Pancreas (tissue), 10 donors: ENCODE data around the gene OR11A1. TPM values are rescaled to one million over a fixed set of nuclear protein-coding genes. Genes with fewer than 3 reads are reported as not detected.

Source experiments
- ATAC-seq, 4 donors: fragments of 200-7000 bp; cut with Tn5 transposase; one replicate each; pipeline versions ENCODE4 v1.8.0 to v1.9.1; 2020; ENCODE audit warnings: mild to moderate bottlenecking in 4 of 4, moderate library complexity in 4 of 4
- DNase-seq, 6 donors: peaks; one replicate each; pipeline ENCODE4 v3.0.0-alpha.2; 2020
- FAIRE-seq: peaks from 2 replicates; lab custom pipeline; 2012; peaks lifted over from hg19 to GRCh38; lab: Jason Lieb, UNC
- H3K27ac ChIP-seq, 4 donors: fragments of 200-600 bp; sonication (generic); 1 replicate in 3 of 4; 2 replicates in 1 of 4; pipeline versions ENCODE4 v1.5.0 to v1.8.0; 2020
- H3K27me3 ChIP-seq, 4 donors: fragments of 200-600 bp; one replicate each; pipeline ENCODE4 v1.8.0; 2021
- H3K36me3 ChIP-seq, 3 donors: fragments of 200-600 bp; sonication (generic) in 1 of 3; one replicate each; pipeline versions ENCODE4 v1.5.0 to v1.8.0; 2020 to 2021
- H3K4me1 ChIP-seq, 3 donors: fragments of 200-600 bp; one replicate each; pipeline ENCODE4 v1.8.0; 2021
- H3K4me3 ChIP-seq, 4 donors: fragments of 200-600 bp; sonication (generic) in 2 of 4; one replicate each; pipeline versions ENCODE4 v1.5.0 to v1.8.0; 2020 to 2021
- H3K9me3 ChIP-seq, 4 donors: fragments of 200-600 bp; one replicate each; pipeline ENCODE4 v1.8.0; 2021
- WGBS, 2 donors: extraction: QIAGEN DNeasy Blood & Tissue Kit; methylation state at CpG; one replicate each; pipeline ENCODE4 v1.1.7; 2013; 5-methylcytosine and 5-hydroxymethylcytosine counted together
- intact Hi-C, 3 donors: fragments of 100-400 bp; cut with DNase I; formaldehyde crosslinking; loops; one replicate each; pipeline versions ENCODE4 v1.11.1 to v1.14.2; 2022
- polyA plus RNA-seq, 2 donors: library from polyadenylated mRNA; stranded (reverse); fragments of 200-250 nt; gene quantifications; one replicate each; pipeline ENCODE4 v1.2.3, GENCODE V29; 2013
- total RNA-seq, 6 donors: library from RNA; stranded (reverse); fragmentation: NEBNext Ultra II Directional in 4 of 6; extraction: Animal tissue kit (Norgen Biotek cat#: 25700) in 4 of 6; gene quantifications; one replicate each; pipeline versions ENCODE4 v1.2.1 to v1.2.4, GENCODE V29; 2021 to 2023
- TF ChIP-seq, protein P1 (sequence below), 4 donors: fragments of 200-600 bp; sonication (generic) in 3 of 4; IDR thresholded peaks; one replicate each; pipeline versions ENCODE4 v1.5.0 to v1.8.0; 2021; ENCODE audit warnings: antibody characterized with exemption in 4 of 4
- donor health status: healthy with polysubstance abuse.
- donor health status: DM: no; HTN: no; CAD: no; lungs with moderate emphysema.
- donor health status: DM: no; HTN: no; CAD: no.
- donor health status: control.
- donor health status: control.
- donor health status: Bipolar disorder and iron deficiency.
- donor health status: DM: yes; HTN: yes; CAD: no.
- donor health status: DM: no; HTN: no; CAD: no.
- donor health status: DM: no; HTN: no; CAD: no.
- donor health status: DM: yes; HTN: yes; CAD: no.

Gene OR11A1
- total and polyA plus RNA-seq, 8 donors: not detected

DNA sequence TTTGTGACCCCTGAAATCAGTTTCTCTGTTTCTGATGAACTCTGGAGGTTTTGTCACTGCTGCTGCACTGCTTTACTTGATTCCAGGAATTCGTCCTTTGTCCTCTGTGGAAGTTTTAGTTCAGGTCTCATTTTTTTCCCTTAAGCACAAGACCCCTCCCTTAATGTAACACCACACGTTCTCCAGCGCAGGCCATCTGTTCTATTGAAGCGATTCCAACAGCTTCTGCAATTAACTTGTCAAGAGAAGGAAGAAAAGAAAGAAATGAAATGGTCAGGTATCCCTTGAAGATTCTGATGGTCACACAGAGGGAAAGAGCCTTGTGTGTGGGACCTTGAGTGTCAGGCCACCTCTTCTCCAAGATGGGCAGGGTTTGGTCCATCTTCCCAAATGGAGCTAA, 38.7 kb upstream of the OR11A1 start:
- DNase-seq: no peak
- TF ChIP-seq, protein P1, sequence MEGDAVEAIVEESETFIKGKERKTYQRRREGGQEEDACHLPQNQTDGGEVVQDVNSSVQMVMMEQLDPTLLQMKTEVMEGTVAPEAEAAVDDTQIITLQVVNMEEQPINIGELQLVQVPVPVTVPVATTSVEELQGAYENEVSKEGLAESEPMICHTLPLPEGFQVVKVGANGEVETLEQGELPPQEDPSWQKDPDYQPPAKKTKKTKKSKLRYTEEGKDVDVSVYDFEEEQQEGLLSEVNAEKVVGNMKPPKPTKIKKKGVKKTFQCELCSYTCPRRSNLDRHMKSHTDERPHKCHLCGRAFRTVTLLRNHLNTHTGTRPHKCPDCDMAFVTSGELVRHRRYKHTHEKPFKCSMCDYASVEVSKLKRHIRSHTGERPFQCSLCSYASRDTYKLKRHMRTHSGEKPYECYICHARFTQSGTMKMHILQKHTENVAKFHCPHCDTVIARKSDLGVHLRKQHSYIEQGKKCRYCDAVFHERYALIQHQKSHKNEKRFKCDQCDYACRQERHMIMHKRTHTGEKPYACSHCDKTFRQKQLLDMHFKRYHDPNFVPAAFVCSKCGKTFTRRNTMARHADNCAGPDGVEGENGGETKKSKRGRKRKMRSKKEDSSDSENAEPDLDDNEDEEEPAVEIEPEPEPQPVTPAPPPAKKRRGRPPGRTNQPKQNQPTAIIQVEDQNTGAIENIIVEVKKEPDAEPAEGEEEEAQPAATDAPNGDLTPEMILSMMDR (IDR thresholded peaks at IDR 0.05): no peak
- WGBS, 2 donors: 77 to 78% methylated on average over 4 of the region's 4 CpGs
- H3K27ac ChIP-seq: no peak overlapping the region
- H3K4me1 ChIP-seq: no peaks in the 10 kb centered on the region
- no peaks in the 10 kb centered on the region for H3K27me3 ChIP-seq
- no peak for ATAC-seq
- H3K4me3 ChIP-seq: no peak overlapping the region
- intact Hi-C loops: no loop called here
- H3K36me3 ChIP-seq: no peaks in the 10 kb centered on the region
- no peak for FAIRE-seq
- no peaks in the 10 kb centered on the region for H3K9me3 ChIP-seq

DNA sequence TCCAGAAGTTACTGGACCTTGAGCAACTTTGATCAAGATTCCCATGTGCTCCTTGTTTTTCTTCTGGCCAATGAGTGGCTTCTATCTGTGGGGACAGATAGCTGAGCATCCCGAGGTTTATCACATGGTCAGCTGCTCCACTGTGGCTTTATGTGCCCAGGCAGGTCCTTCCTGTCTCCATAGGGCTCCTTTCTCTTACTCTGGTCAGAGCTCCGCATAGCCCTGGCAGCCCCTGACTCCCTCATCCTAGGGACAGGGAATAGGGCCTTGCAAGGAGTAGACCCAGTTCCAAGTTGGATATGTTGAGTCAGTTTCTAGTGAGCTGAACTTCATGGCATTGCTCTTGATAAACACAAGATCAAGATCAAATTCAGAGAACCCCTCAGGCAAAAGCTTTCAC, 37.3 kb upstream of the OR11A1 start:
- Histone ChIP-seq H3K4me1 (no peaks in the 10 kb centered on the region), H3K27ac (no peak overlapping the region), H3K4me3 (no peak overlapping the region), H3K9me3 (no peaks in the 10 kb centered on the region), H3K27me3 (no peaks in the 10 kb centered on the region), H3K36me3 (no peaks in the 10 kb centered on the region)
- intact Hi-C loops: no loop called here
- FAIRE-seq (no peak), DNase-seq (no peak), ATAC-seq (no peak)
- TF ChIP-seq, protein P1 (IDR thresholded peaks at IDR 0.05): no peak
- WGBS, 2 donors: 55 to 64% methylated on average over 2 of the region's 2 CpGs

DNA sequence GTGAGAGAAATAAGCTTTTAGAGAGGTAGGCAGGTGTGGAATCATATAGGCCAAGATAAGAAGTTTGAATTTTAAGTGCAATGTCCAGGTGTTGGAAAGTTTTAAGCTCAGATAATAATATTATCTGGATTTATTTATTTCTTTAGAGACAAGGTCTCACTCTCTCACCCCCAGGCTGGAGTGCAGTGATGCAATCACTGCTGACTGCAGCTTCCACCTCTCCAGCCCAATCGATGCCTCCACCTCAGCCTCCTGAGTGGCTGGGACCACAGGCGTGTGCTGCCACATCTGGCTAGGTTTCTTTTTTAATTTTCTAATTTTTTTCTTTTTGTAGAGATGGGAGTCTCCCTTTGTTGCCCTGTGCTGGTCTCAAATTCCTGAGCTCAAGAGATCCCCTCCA, 36.4 kb upstream of the OR11A1 start:
- FAIRE-seq (no peak), ATAC-seq (no peak), DNase-seq (no peak)
- no peak overlapping the region for H3K27ac ChIP-seq
- intact Hi-C loops: no loop called here
- WGBS, 2 donors: 55 to 90% methylated on average over 2 of the region's 2 CpGs
- no peaks in the 10 kb centered on the region for H3K9me3 ChIP-seq
- H3K36me3 ChIP-seq: no peaks in the 10 kb centered on the region
- TF ChIP-seq, protein P1 (IDR thresholded peaks at IDR 0.05): no peak
- no peaks in the 10 kb centered on the region for H3K27me3 ChIP-seq
- H3K4me3 ChIP-seq: no peak overlapping the region
- no peaks in the 10 kb centered on the region for H3K4me1 ChIP-seq

DNA sequence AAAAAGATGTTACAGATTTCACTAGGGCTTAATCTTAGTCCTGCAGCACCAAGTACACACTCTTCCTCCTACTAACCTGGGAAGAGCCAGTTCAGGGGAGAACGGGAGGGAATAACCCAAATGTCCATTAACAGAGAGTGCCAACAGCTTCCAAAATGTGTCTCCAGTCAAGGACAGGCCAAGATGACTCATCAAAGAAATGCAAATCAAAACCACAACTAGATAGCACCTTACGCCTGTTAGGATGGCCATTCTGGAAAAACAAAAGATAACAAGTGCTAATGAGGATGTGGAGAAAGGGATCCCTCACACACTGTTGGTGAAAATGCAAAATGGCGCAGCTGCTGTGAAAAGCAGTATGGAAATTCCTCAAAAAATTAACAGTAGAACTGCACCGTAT, 34.7 kb upstream of the OR11A1 start:
- 83 to 88% methylated on average over 4 of the region's 4 CpGs for WGBS, 2 donors
- Histone ChIP-seq H3K36me3 (no peaks in the 10 kb centered on the region), H3K9me3 (no peaks in the 10 kb centered on the region), H3K27me3 (no peaks in the 10 kb centered on the region), H3K4me1 (no peaks in the 10 kb centered on the region), H3K27ac (no peak overlapping the region), H3K4me3 (no peak overlapping the region)
- no peak for DNase-seq
- TF ChIP-seq, protein P1 (IDR thresholded peaks at IDR 0.05): no peak
- intact Hi-C loops: no loop called here
- ATAC-seq: no peak
- FAIRE-seq: no peak

DNA sequence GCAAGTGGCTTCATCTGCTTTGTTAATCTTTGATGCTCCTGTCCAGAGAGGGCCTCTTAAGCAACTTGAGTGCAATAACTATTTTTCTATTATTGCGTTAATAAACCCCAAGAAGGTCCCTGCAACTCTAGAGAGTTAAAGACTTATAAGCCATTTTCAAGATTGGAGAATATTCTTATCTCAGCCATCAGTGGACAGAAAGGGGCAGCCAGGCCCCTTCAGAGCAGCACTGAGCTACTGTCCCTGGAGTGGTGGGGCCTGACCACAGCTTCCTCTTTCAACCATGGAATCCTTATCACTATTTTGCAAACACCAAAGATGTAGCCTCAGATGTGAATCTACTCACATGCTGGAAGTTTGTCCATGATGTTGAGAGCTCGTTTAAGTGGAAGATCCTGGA, 33.7 kb upstream of the OR11A1 start:
- Histone ChIP-seq H3K27me3 (no peaks in the 10 kb centered on the region), H3K4me3 (no peak overlapping the region), H3K4me1 (no peaks in the 10 kb centered on the region), H3K9me3 (no peaks in the 10 kb centered on the region), H3K36me3 (no peaks in the 10 kb centered on the region), H3K27ac (no peak overlapping the region)
- TF ChIP-seq, protein P1 (IDR thresholded peaks at IDR 0.05): no peak
- WGBS, 2 donors: 77 to 81% methylated on average over 2 of the region's 2 CpGs
- DNase-seq (no peak), ATAC-seq (no peak), FAIRE-seq (no peak)
- intact Hi-C loops: no loop called here
